Lower leg skin (tissue), 4 donors: ENCODE measurements around the gene CLNS1A. TPM values are rescaled to one million over a fixed set of nuclear protein-coding genes. Genes with fewer than 3 reads are reported as not detected.

Experiments
- DNase-seq, 2 donors: peaks; one replicate each; pipeline ENCODE4 v3.0.0-alpha.2; 2019; ENCODE audit warnings: low spot score in 2 of 2
- H3K4me3 ChIP-seq: fragments of 200-600 bp; sonication (generic); 2 replicates; pipeline ENCODE4 v1.5.1; 2017; ENCODE audit warnings: mild to moderate bottlenecking, low read depth; ENCODE audit not compliant: poor library complexity, severe bottlenecking
- POLR2A ChIP-seq, 2 donors: fragments of 450-650 bp; IDR thresholded peaks; one replicate each; pipeline ENCODE4 v1.6.1; 2016 to 2017; ENCODE audit warnings: antibody characterized with exemption in 2 of 2, mild to moderate bottlenecking in 1 of 2, moderate library complexity in 1 of 2
- WGBS, 2 donors: methylation state at CpG; one replicate each; pipeline ENCODE4 v1.1.5; 2018; 5-methylcytosine and 5-hydroxymethylcytosine counted together
- intact Hi-C: fragments of 100-400 bp; cut with DNase I; formaldehyde crosslinking; loops from one replicate; pipeline ENCODE4 v1.15.0; 2023; ENCODE audit warnings: low total_unique reads
- total RNA-seq, 4 donors: library from RNA; depleted of rRNA; stranded (reverse); fragments of >200 nt; gene quantifications; one replicate each; pipeline ENCODE4 v1.1.0, GENCODE V29; 2016
- TF ChIP-seq, protein P1 (sequence below), 3 donors: fragments of 450-650 bp; IDR thresholded peaks; one replicate each; pipeline ENCODE4 v1.5.1; 2016; ENCODE audit warnings: antibody characterized with exemption in 3 of 3, mild to moderate bottlenecking in 3 of 3, moderate library complexity in 2 of 3

CLNS1A gene
- total RNA-seq, 4 donors from 2014 or later: 57.3 to 89.1 (median 65.4) TPM

- TF ChIP-seq POLR2A (IDR thresholded peaks at IDR 0.05): no peak
- TF ChIP-seq, protein P1, sequence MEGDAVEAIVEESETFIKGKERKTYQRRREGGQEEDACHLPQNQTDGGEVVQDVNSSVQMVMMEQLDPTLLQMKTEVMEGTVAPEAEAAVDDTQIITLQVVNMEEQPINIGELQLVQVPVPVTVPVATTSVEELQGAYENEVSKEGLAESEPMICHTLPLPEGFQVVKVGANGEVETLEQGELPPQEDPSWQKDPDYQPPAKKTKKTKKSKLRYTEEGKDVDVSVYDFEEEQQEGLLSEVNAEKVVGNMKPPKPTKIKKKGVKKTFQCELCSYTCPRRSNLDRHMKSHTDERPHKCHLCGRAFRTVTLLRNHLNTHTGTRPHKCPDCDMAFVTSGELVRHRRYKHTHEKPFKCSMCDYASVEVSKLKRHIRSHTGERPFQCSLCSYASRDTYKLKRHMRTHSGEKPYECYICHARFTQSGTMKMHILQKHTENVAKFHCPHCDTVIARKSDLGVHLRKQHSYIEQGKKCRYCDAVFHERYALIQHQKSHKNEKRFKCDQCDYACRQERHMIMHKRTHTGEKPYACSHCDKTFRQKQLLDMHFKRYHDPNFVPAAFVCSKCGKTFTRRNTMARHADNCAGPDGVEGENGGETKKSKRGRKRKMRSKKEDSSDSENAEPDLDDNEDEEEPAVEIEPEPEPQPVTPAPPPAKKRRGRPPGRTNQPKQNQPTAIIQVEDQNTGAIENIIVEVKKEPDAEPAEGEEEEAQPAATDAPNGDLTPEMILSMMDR (IDR thresholded peaks at IDR 0.05): no peak
- DNase-seq: no peak
- H3K4me3 ChIP-seq: no peak overlapping the region
- intact Hi-C loops: no loop called here
These were observed 43.7 kb downstream of the CLNS1A start for GRCh38 chr11:77593883-77594282.

DNA sequence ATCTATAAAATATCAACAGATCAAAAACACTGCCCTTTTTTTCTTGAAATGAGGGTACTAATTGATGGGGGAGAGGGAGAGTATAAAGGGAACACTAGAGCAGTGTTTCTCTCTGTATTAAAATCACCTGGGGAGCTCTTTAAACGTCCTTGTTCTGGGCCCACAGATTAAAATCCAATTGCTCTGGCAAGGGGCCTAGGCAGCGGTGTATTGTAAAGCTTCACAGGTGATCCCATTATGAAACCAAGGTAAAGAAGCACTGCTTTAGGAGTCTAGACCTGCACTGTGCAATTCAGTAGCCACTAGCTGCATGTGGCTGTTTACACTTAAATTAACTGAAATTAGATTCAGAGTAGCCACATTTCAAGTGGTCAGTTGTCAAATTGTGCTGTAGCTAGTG lies 44.9 kb downstream of the CLNS1A start:
- TF ChIP-seq POLR2A (IDR thresholded peaks at IDR 0.05): no peak
- TF ChIP-seq, protein P1 (IDR thresholded peaks at IDR 0.05): no peak
- H3K4me3 ChIP-seq: no peak overlapping the region
- intact Hi-C loops: no loop called here
- no peak for DNase-seq
- 56 to 60% methylated on average over 2 of the region's 2 CpGs for WGBS, 2 donors

DNA sequence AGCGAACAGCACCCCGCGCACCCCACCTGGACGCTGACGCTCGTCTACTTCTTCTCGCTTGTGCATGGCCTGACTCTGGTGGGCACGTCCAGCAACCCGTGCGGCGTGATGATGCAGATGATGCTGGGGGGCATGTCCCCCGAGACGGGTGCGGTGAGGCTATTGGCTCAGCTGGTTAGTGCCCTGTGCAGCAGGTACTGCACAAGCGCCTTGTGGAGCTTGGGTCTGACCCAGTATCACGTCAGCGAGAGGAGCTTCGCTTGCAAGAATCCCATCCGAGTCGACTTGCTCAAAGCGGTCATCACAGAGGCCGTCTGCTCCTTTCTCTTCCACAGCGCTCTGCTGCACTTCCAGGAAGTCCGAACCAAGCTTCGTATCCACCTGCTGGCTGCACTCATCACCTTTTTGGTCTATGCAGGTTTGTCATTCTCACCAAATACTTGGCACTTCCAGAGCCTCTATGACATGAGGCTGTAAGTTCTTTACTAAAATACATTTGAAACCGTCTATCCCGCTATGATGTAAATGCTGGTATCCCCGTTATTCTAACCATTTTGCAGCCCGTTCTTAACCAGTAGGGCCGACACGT lies 47.3 kb downstream of the CLNS1A start:
- intact Hi-C loops: no loop called here
- H3K4me3 ChIP-seq: peak overlapping the region; percentile 49
- no peak for DNase-seq
- WGBS, 2 donors: 11 to 14% methylated on average over 19 to 20 of the region's 31 CpGs
- TF ChIP-seq, protein P1 (IDR thresholded peaks at IDR 0.05): no peak
- TF ChIP-seq POLR2A (IDR thresholded peaks at IDR 0.05): no peak

DNA sequence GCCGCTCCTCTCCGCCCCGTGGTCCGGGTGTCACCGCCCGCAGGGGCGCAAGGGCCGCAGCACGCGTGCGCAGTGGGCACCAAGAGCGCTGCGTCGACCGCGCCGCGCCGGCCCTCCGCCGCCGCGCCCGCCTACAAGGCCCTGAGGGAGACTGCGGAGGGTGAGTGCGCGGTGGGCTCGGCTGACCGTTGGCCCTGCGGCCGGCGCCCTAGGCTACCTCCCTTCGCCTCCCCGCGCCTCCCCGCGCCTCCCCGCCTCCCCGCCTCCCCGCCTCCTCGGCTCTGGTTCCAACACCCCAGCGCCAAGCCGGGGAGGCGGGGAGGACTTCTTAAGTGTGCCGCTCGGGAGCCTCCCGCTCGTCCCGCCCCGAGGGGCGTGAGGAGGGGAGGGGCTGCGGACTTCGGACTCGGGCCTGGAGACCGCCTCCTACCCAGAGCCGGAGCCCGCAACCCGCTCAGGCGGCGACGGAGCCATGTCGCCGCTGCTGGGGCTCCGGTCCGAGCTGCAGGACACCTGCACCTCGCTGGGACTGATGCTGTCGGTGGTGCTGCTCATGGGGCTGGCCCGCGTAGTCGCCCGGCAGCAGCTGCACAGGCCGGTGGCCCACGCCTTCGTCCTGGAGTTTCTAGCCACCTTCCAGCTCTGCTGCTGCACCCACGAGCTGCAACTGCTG lies 47.9 kb downstream of the CLNS1A start, which contains the start of gene AQP11:
TSS of gene AQP11 (plus strand) at position 433 of the 673 bp plus-strand sequence. CDS start at position 473, 40 bp downstream.
- WGBS, 2 donors: 0% methylated on average over 10 of the region's 75 CpGs
- peak; percentile 59 to 93 for DNase-seq
- peak within 1 kb of the TSS; percentile 49 for H3K4me3 ChIP-seq
- TF ChIP-seq, protein P1 (IDR thresholded peaks at IDR 0.05): no peak
- TF ChIP-seq POLR2A (IDR thresholded peaks at IDR 0.05): no peak
- intact Hi-C loops: no loop called here

DNA sequence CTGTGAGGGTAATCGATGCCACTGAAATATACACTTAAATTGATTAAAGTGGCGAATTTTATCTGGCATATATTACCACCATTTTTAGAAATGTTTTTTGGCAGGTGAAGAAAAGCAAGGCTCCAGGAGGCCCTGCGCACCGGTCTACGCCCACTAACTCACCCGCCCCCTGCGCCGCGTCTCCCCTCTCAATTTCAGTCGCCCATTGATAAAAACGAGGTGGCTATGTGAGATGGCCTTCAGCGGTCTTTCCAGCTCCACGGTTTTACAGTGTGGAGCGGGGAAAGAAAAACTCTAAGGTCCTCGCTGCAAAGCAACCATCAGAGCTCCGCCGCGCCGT lies 48.4 kb downstream of the CLNS1A start:
- 0 to 1% methylated on average over 19 of the region's 19 CpGs for WGBS, 2 donors
- TF ChIP-seq POLR2A (IDR thresholded peaks at IDR 0.05): no peak
- TF ChIP-seq, protein P1 (IDR thresholded peaks at IDR 0.05): no peak
- intact Hi-C loops: no loop called here
- H3K4me3 ChIP-seq: peak overlapping the region; percentile 49
- DNase-seq: no peak
